Body of pancreas (tissue), 4 donors: ENCODE measurements around the gene RGS7BP. TPM values are rescaled to one million over a fixed set of nuclear protein-coding genes. Genes with fewer than 3 reads are reported as not detected.
"Not testable (repeated sequence)": the region's sequence is repeated elsewhere in the genome, so short reads cannot be mapped to it uniquely, and the experiment has no call there.

Experiments
- ATAC-seq: fragments of 150-250 bp; one replicate; pipeline ENCODE4 v1.9.1; 2016
- DNase-seq, 4 donors: peaks; one replicate each; pipeline ENCODE4 v3.0.0-alpha.2; 2019
- H3K27ac ChIP-seq, 4 donors: fragments of 200-600 bp; sonication (generic); 1 replicate in 3 of 4; 2 replicates in 1 of 4; pipeline versions ENCODE4 v1.5.1 to v1.6.1; 2016 to 2019; ENCODE audit warnings: mild to moderate bottlenecking in 1 of 4, mixed read lengths in 1 of 4, moderate library complexity in 1 of 4
- H3K27me3 ChIP-seq, 2 donors: fragments of 200-600 bp; sonication (generic); one replicate each; pipeline ENCODE4 v1.6.0; 2016; ENCODE audit warnings: mild to moderate bottlenecking in 1 of 2
- H3K36me3 ChIP-seq, 2 donors: fragments of 200-600 bp; sonication (generic); replicated peaks in 1 of 2; 2 replicates each; pipeline ENCODE4 v1.5.1; 2016; ENCODE audit warnings: low read depth in 2 of 2; ENCODE audit not compliant: insufficient read depth in 1 of 2
- H3K4me1 ChIP-seq: fragments of 200-600 bp; sonication (generic); one replicate; pipeline ENCODE4 v1.6.0; 2016
- H3K4me3 ChIP-seq, 2 donors: fragments of 200-600 bp; sonication (generic); 1 replicate in 1 of 2; 2 replicates in 1 of 2; pipeline ENCODE4 v1.5.1; 2016 to 2019
- H3K9me3 ChIP-seq, 3 donors: fragments of 200-600 bp; sonication (generic); 1 replicate in 2 of 3; 2 replicates in 1 of 3; pipeline ENCODE4 v1.5.1; 2016
- POLR2A ChIP-seq, 3 donors: fragments of 450-650 bp; IDR thresholded peaks; one replicate each; pipeline ENCODE4 v1.6.1; 2016; ENCODE audit warnings: antibody characterized with exemption in 3 of 3, mild to moderate bottlenecking in 2 of 3
- WGBS, 2 donors: methylation state at CpG; one replicate each; pipeline ENCODE4 v1.1.5; 2017; 5-methylcytosine and 5-hydroxymethylcytosine counted together
- intact Hi-C: fragments of 100-400 bp; cut with DNase I; formaldehyde crosslinking; loops from one replicate; pipeline ENCODE4 v1.15.1; 2023
- total RNA-seq, 2 donors: library from RNA; depleted of rRNA; stranded (reverse); fragments of >200 nt; gene quantifications; one replicate each; pipeline ENCODE4 v1.1.0, GENCODE V29; 2016
- TF ChIP-seq, protein P1 (sequence below), 7 experiments: fragments of 450-650 bp in 4 of 7; fragments of 200-600 bp in 3 of 7; sonication (generic) in 3 of 7; IDR thresholded peaks; one replicate each; pipeline ENCODE4 v1.5.1; 2016 to 2019; ENCODE audit warnings: antibody characterized with exemption in 7 of 7

RGS7BP gene
- total RNA-seq, 2 donors from 2014 or later = under 0.01 to 3.1 TPM

DNA sequence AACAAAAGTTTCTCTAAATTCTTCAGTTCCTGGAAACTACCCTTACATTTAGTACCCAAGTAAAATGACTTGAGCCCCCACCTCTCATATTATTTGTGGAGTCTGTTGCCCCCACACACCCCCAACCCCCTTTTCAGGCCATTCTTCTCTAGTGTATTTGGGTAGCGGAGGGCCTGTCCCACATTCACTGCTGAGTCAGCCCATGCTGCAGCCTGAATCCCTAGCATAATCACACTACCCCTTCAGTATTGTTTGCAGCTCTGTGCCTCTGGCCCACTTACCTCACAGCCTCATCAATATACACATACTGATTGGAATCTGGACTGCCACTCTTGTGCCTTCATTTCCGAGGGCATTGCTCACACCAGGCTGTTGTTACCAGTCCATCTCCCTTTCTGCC, 26.8 kb downstream of the RGS7BP start:
- TF ChIP-seq, protein P1, sequence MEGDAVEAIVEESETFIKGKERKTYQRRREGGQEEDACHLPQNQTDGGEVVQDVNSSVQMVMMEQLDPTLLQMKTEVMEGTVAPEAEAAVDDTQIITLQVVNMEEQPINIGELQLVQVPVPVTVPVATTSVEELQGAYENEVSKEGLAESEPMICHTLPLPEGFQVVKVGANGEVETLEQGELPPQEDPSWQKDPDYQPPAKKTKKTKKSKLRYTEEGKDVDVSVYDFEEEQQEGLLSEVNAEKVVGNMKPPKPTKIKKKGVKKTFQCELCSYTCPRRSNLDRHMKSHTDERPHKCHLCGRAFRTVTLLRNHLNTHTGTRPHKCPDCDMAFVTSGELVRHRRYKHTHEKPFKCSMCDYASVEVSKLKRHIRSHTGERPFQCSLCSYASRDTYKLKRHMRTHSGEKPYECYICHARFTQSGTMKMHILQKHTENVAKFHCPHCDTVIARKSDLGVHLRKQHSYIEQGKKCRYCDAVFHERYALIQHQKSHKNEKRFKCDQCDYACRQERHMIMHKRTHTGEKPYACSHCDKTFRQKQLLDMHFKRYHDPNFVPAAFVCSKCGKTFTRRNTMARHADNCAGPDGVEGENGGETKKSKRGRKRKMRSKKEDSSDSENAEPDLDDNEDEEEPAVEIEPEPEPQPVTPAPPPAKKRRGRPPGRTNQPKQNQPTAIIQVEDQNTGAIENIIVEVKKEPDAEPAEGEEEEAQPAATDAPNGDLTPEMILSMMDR (IDR thresholded peaks at IDR 0.05) = no peak
- TF ChIP-seq POLR2A (IDR thresholded peaks at IDR 0.05) = no peak
- peaks cover 14% of the 10 kb centered on the region for H3K4me1 ChIP-seq
- 90 to 92% methylated on average over 2 of the region's 2 CpGs for WGBS, 2 donors
- peak overlapping the region in 1 of 4 donors; percentile 12 for H3K27ac ChIP-seq
- intact Hi-C loops = no loop called here
- no peaks in the 10 kb centered on the region for H3K36me3 ChIP-seq
- DNase-seq = no peak
- H3K4me3 ChIP-seq = no peak overlapping the region
- H3K9me3 ChIP-seq = no peaks in the 10 kb centered on the region
- ATAC-seq = no peak
- no peaks in the 10 kb centered on the region for H3K27me3 ChIP-seq

DNA sequence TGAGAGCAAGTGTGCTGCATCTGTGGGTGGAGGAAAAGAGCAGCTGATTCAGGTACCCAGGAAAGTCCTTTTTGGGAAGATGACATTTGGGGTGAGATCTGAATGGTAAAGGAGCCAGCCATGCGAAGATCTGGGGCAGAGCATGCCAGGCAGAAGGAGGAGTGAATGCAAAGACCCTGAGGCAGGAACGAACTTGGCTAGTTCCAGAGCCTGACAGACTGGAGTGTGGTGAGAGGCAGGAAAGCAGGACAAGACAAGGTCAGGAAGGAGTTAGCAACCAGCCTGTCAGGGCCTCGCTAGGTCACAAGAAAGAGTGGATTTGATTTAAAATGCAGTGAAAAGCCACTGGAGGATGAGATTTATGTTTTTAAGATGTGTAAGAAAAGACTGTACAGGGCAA, 28.2 kb downstream of the RGS7BP start:
- no peak for ATAC-seq
- Histone ChIP-seq H3K4me3 (no peak overlapping the region), H3K9me3 (no peaks in the 10 kb centered on the region), H3K27ac (no peak overlapping the region), H3K4me1 (peaks cover 14% of the 10 kb centered on the region), H3K36me3 (no peaks in the 10 kb centered on the region), H3K27me3 (no peaks in the 10 kb centered on the region)
- intact Hi-C loops = no loop called here
- DNase-seq = no peak
- TF ChIP-seq, protein P1 (IDR thresholded peaks at IDR 0.05) = no peak
- no peak for TF ChIP-seq POLR2A (IDR thresholded peaks at IDR 0.05)
- 48 to 55% methylated on average over 3 of the region's 3 CpGs for WGBS, 2 donors

DNA sequence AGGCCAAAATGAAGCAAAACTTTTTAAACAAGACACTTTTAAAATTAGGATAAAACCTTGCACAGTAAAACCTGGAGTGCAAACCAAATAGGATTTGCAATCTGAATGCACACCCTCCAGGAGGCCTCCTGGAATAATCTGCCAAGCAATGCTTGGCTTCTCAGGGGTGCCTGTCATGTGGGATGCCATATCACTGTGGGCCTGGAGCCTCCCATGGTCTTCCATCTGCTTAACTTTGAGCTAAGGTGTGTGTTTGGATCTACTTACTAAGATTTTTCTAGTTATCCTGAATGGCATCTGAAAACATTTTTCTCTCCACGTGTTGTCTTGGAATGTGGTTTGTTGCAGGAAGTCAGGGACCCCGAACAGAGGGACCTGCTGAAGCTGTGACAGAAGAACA, 52.1 kb downstream of the RGS7BP start:
- no peak overlapping the region for H3K27ac ChIP-seq
- H3K36me3 ChIP-seq = no peaks in the 10 kb centered on the region
- intact Hi-C loops = no loop called here
- WGBS, 2 donors = 58 to 66% methylated on average over 2 of the region's 2 CpGs
- no peak for DNase-seq
- TF ChIP-seq, protein P1 (IDR thresholded peaks at IDR 0.05) = no peak
- TF ChIP-seq POLR2A (IDR thresholded peaks at IDR 0.05) = no peak
- no peak for ATAC-seq
- no peaks in the 10 kb centered on the region for H3K9me3 ChIP-seq
- H3K27me3 ChIP-seq = no peaks in the 10 kb centered on the region
- no peak overlapping the region for H3K4me3 ChIP-seq
- no peaks in the 10 kb centered on the region for H3K4me1 ChIP-seq

DNA sequence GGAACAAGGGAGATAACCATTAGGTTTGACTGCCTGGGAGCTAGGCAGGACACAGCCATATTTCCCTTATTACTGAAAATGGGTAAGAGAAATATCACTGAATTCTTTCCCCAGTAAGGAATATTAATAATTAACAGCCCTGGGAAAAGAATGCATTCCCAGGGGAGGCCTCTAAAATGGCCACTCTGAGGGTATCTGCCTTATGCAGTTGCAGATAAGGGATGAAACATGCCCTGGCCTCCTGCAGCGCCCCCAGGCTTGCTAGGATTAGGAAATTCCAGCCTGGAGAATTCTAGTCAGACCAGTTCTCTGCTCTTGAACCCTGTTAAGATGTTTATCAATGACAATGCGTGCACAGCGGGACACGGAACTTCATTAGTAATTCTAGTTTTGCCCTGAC, 52.8 kb downstream of the RGS7BP start:
- H3K36me3 ChIP-seq, H3K27ac ChIP-seq, H3K4me1 ChIP-seq, intact Hi-C loops, H3K9me3 ChIP-seq, DNase-seq, H3K27me3 ChIP-seq, ATAC-seq, H3K4me3 ChIP-seq: not testable (repeated sequence)
- 68 to 100% methylated on average over 3 to 4 of the region's 4 CpGs for WGBS, 2 donors

DNA sequence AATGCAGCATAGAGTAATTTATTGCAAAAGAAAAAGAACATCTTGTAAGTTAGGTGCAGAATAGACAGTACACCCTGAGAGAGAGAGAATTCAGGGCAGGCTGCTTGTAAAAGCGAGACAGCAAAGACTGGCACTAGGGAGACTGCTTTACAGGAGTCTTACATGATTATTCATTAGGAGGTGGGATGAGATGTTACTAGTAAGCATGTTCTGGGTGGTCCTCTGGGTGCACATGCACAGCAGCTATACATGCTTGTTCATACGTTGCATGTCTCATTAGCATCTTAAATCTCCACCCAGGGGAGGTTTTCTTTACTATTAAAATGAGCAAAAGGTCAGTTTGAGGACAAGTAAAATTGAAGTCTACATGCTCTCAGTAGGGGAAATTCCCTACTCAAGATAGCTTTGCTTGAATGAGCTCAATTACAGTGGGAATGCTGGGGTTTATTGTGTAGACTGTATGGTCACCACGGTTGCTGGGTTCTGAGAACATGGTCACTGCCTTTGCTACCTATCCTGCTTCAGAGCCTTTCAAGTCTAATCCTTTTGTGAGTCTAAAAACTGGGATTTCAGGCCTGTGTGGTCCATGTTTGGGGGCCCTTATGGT, 60.6 kb downstream of the RGS7BP start:
- DNase-seq (no peak), ATAC-seq (no peak)
- Histone ChIP-seq H3K4me1 (no peaks in the 10 kb centered on the region), H3K27ac (no peak overlapping the region), H3K4me3 (no peak overlapping the region), H3K36me3 (no peaks in the 10 kb centered on the region), H3K27me3 (no peaks in the 10 kb centered on the region), H3K9me3 (no peaks in the 10 kb centered on the region)
- TF ChIP-seq, protein P1 (IDR thresholded peaks at IDR 0.05) = no peak
- no peak for TF ChIP-seq POLR2A (IDR thresholded peaks at IDR 0.05)
- intact Hi-C loops = no loop called here
- 66 to 67% methylated on average over 3 of the region's 3 CpGs for WGBS, 2 donors
